BE2C (cell line): ENCODE results near the gene KCND2.

Experiments
- DNase-seq: peaks from one replicate; pipeline ENCODE4 v3.0.0-alpha.2; 2020
- H3K27me3 ChIP-seq: fragments of 250-450 bp; sonication (Bioruptor Pico); 2 replicates; pipeline ENCODE4 v1.5.1; 2020; ENCODE audit warnings: mild to moderate bottlenecking
- H3K36me3 ChIP-seq: fragments of 250-450 bp; sonication (Bioruptor Pico); 2 replicates; pipeline ENCODE4 v1.5.1; 2020; ENCODE audit warnings: mild to moderate bottlenecking
- H3K4me1 ChIP-seq: fragments of 250-450 bp; sonication (Bioruptor Pico); 2 replicates; pipeline ENCODE4 v1.5.1; 2020
- H3K4me3 ChIP-seq: 2 replicates; pipeline ENCODE4 v1.5.1; 2011; ENCODE audit warnings: low read depth, low read length
- H3K9me3 ChIP-seq: fragments of 250-450 bp; sonication (Bioruptor Pico); 2 replicates; pipeline ENCODE4 v1.5.1; 2020
- CTCF ChIP-seq: IDR thresholded peaks from 2 replicates; pipeline ENCODE4 v1.5.1; 2012; ENCODE audit warnings: mild to moderate bottlenecking, low read depth, low read length

Gene KCND2

DNA sequence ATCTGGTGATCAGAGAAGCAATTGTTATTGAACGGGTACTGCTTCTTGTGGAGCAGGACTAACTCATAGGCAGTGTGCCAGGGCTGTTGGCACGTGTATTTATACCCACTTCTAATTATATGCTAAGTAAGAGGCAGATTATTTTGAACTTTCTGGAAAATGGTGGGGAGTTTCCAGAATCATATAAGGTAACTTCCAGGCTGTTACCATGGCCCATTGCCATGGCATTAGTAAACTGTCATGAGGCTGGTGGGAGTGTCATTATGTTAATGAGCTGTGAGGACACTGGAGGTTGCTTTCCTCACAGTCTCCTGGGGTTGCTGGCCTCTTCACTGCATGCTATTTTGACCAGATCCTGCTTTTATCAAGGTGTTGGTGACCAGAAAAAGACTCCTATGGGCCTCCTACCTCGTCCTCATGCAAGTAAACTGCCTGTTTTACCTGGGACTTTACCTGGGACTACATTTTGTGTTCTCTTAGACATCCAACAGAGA, 122.6 kb downstream of the KCND2 start:
- Histone ChIP-seq H3K36me3 (no peaks in the 10 kb centered on the region), H3K4me3 (no peak overlapping the region), H3K9me3 (no peaks in the 10 kb centered on the region), H3K27me3 (no peaks in the 10 kb centered on the region), H3K4me1 (no peaks in the 10 kb centered on the region)
- no peak for TF ChIP-seq CTCF
- DNase-seq, result no peak

GRCh38 chr7:120398284-120399000, 125.5 kb downstream of the KCND2 start:
- Histone ChIP-seq H3K36me3 (no peaks in the 10 kb centered on the region), H3K4me3 (no peak overlapping the region), H3K9me3 (no peaks in the 10 kb centered on the region), H3K27me3 (no peaks in the 10 kb centered on the region), H3K4me1 (no peaks in the 10 kb centered on the region)
- TF ChIP-seq CTCF, result no peak
- DNase-seq, result no peak

DNA sequence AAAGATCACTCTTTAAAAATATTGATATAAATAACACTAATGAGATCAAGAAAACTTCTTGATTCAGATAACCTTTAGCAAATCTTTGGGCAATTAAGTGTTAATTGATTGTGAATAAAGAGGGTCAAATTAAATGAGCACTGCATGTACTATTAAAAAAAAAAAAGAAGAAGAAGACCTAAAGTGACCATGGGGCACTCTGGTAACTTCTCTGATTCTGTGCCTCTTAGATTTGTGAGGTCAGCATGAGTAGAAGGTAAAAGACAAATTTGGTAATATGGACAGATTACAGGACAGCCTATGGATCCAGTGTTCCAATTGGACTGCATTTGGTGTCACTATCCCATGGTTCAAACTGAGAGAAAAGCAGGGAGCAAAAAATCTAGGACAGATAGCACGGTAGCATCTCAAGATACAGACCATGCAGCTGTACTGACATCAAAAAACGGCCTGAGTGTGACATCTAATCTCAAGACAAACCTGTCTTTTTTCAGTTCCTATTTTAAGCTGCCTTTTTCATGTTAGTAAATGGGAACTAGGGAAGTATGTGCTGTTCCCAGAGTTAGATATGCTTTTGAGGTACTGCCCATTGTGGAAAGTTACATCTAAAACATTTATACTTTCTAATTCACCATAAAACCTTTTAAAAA, 128.0 kb downstream of the KCND2 start:
- TF ChIP-seq CTCF, result no peak
- Histone ChIP-seq H3K4me3 (no peak overlapping the region), H3K4me1 (no peaks in the 10 kb centered on the region), H3K9me3 (no peaks in the 10 kb centered on the region), H3K27me3 (no peaks in the 10 kb centered on the region), H3K36me3 (no peaks in the 10 kb centered on the region)
- no peak for DNase-seq

- no peak for TF ChIP-seq CTCF
- H3K27me3 ChIP-seq, result no peaks in the 10 kb centered on the region
- H3K4me1 ChIP-seq, result no peaks in the 10 kb centered on the region
- no peak for DNase-seq
- no peaks in the 10 kb centered on the region for H3K9me3 ChIP-seq
- no peak overlapping the region for H3K4me3 ChIP-seq
- no peaks in the 10 kb centered on the region for H3K36me3 ChIP-seq
These were observed 129.2 kb downstream of the KCND2 start for GRCh38 chr7:120402079-120402767.

DNA sequence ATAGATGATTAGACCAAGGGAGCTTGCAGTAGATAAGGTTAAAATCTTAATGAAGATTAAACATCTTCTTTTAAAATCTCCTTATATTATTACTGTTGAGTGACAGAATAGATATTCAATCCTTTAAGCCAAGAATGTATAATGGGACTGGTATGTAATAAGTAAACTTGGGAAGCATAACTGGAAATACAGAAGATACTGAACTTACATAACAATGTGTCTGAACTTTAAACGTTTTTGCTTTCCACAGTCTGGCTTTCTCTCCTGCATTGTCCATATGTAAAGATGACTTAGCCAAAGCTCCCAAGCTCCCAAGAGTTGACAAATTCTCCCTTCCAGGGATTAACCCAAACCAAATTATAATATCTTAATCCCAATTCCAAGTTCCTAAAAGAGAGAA, 129.8 kb downstream of the KCND2 start:
- Histone ChIP-seq H3K9me3 (no peaks in the 10 kb centered on the region), H3K4me3 (no peak overlapping the region)
- no peak for DNase-seq

More for the DNA sequence above, 129.8 kb downstream of the KCND2 start:
- no peak for TF ChIP-seq CTCF
- Histone ChIP-seq H3K27me3 (no peaks in the 10 kb centered on the region), H3K36me3 (no peaks in the 10 kb centered on the region), H3K4me1 (no peaks in the 10 kb centered on the region)
